Activated T-helper 17 cell treated with anti-CD3 and anti-CD28 coated beads, Interleukin-2, amount 50 U/mL, for 72 hours (primary cell): ENCODE data around the gene PLPPR5. TPM values are rescaled to one million over a fixed set of nuclear protein-coding genes. Genes with fewer than 3 reads are reported as not detected.
"Not testable (repeated sequence)": the region's sequence is repeated elsewhere in the genome, so short reads cannot be mapped to it uniquely, and the experiment has no call there.

Experiments
- ATAC-seq: fragments of 150-1000 bp; cut with Tn5 transposase; replicated peaks from 2 replicates; pipeline ENCODE4 v1.10.0; 2021; ENCODE audit warnings: mild to moderate bottlenecking, moderate library complexity
- H3K27ac Mint-ChIP-seq: one replicate; pipeline ENCODE4 v1.8.0; 2022; ENCODE audit warnings: mixed read lengths
- H3K27me3 Mint-ChIP-seq: one replicate; pipeline ENCODE4 v1.8.0; 2022; ENCODE audit warnings: mixed read lengths
- H3K36me3 Mint-ChIP-seq: one replicate; pipeline ENCODE4 v1.8.0; 2022; ENCODE audit warnings: low read depth, mild to moderate bottlenecking, mixed read lengths
- H3K4me1 Mint-ChIP-seq: one replicate; pipeline ENCODE4 v1.8.0; 2022; ENCODE audit warnings: mixed read lengths
- H3K4me3 Mint-ChIP-seq: one replicate; pipeline ENCODE4 v1.8.0; 2022; ENCODE audit warnings: mild to moderate bottlenecking, mixed read lengths
- H3K9me3 Mint-ChIP-seq: one replicate; pipeline ENCODE4 v1.8.0; 2022; ENCODE audit warnings: mixed read lengths
- total RNA-seq, 2 donors: library from RNA; stranded (reverse); gene quantifications; one replicate each; pipeline ENCODE4 v1.2.3, GENCODE V29; 2022

Gene PLPPR5, protein sequence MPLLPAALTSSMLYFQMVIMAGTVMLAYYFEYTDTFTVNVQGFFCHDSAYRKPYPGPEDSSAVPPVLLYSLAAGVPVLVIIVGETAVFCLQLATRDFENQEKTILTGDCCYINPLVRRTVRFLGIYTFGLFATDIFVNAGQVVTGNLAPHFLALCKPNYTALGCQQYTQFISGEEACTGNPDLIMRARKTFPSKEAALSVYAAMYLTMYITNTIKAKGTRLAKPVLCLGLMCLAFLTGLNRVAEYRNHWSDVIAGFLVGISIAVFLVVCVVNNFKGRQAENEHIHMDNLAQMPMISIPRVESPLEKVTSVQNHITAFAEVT
- total RNA-seq, result not detected

- H3K27me3 Mint-ChIP-seq, result peaks cover 46% of the 10 kb centered on the region
- H3K4me1 Mint-ChIP-seq, result no peaks in the 10 kb centered on the region
- H3K4me3 Mint-ChIP-seq, result peak within 1 kb of the TSS; percentile 61
- no peaks in the 10 kb centered on the region for H3K9me3 Mint-ChIP-seq
- no peaks in the 10 kb centered on the region for H3K36me3 Mint-ChIP-seq
- peak; percentile 28 for ATAC-seq
- H3K27ac Mint-ChIP-seq, result no peak within 1 kb of the TSS
Observed at GRCh38 chr1:99004861-99005442, at the start of gene PLPPR5. TSS of gene PLPPR5 (minus strand) at chr1:99004861. CDS start at chr1:99004671, 190 bp downstream.

- Mint-ChIP-seq H3K27me3 (no peaks in the 10 kb centered on the region), H3K9me3 (no peaks in the 10 kb centered on the region), H3K4me1 (no peaks in the 10 kb centered on the region), H3K27ac (no peak overlapping the region), H3K4me3 (no peak overlapping the region), H3K36me3 (no peaks in the 10 kb centered on the region)
- ATAC-seq, result no peak
Observed at GRCh38 chr1:99051611-99052283, 47.1 kb upstream of the PLPPR5 start.

GRCh38 chr1:99049745-99050144 lies 45.1 kb upstream of the PLPPR5 start:
- H3K36me3 Mint-ChIP-seq, result no peaks in the 10 kb centered on the region
- H3K27ac Mint-ChIP-seq, result no peak overlapping the region
- H3K4me3 Mint-ChIP-seq, result no peak overlapping the region
- H3K27me3 Mint-ChIP-seq, result no peaks in the 10 kb centered on the region
- H3K4me1 Mint-ChIP-seq, result no peaks in the 10 kb centered on the region
- no peaks in the 10 kb centered on the region for H3K9me3 Mint-ChIP-seq
- ATAC-seq, result no peak

DNA sequence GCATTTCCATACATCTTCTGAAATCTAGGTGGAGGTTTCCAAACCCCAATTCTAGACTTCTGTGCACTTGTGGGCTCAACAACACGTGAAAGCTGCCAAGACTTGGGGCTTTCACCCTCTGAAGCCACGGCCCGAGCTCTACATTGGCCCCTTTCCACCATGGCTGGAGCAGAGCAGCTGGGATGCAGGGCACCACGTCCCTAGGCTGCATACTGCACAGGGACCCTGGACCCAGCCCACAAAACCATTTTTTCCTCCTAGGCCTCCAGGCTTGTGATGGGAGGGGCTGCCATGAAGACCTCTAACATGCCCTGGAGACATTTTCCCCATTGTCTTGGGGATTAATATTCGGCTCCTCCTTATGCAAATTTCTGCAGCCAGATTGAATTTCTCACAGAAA lies 32.1 kb upstream of the PLPPR5 start:
- not testable (repeated sequence) for ATAC-seq, H3K36me3 Mint-ChIP-seq, H3K4me3 Mint-ChIP-seq, H3K27ac Mint-ChIP-seq, H3K4me1 Mint-ChIP-seq
- Mint-ChIP-seq H3K9me3 (peaks cover 31% of the 10 kb centered on the region), H3K27me3 (peaks cover 20% of the 10 kb centered on the region)

DNA sequence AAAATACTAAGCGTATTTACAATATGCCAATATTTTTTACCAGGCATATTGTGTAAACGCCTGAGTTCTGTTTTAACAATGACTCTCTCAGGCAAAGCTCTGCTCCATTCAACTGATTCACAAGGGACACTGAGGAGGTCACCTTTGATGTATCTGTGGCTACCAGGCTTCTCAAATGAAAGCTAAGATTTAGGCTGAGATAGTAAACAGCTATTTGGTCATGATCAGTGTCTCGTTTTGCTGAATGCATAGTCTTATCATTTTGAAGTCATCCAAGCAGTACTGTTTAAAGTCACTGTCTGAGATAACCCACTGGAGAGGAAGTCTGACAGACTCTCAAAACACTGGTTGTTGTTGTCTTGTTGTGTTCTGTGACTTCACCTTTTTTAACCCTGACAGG lies 13.7 kb upstream of the PLPPR5 start:
- ATAC-seq, result no peak
- H3K4me1 Mint-ChIP-seq, result no peaks in the 10 kb centered on the region
- H3K4me3 Mint-ChIP-seq, result no peak overlapping the region
- no peaks in the 10 kb centered on the region for H3K36me3 Mint-ChIP-seq
- H3K27me3 Mint-ChIP-seq, result peaks cover 6% of the 10 kb centered on the region
- H3K9me3 Mint-ChIP-seq, result no peaks in the 10 kb centered on the region
- H3K27ac Mint-ChIP-seq, result no peak overlapping the region

GRCh38 chr1:99017655-99018054 lies 13.0 kb upstream of the PLPPR5 start:
- no peaks in the 10 kb centered on the region for H3K9me3 Mint-ChIP-seq
- no peaks in the 10 kb centered on the region for H3K4me1 Mint-ChIP-seq
- ATAC-seq, result no peak
- no peak overlapping the region for H3K4me3 Mint-ChIP-seq
- no peak overlapping the region for H3K27ac Mint-ChIP-seq
- H3K27me3 Mint-ChIP-seq, result peaks cover 6% of the 10 kb centered on the region
- H3K36me3 Mint-ChIP-seq, result no peaks in the 10 kb centered on the region

DNA sequence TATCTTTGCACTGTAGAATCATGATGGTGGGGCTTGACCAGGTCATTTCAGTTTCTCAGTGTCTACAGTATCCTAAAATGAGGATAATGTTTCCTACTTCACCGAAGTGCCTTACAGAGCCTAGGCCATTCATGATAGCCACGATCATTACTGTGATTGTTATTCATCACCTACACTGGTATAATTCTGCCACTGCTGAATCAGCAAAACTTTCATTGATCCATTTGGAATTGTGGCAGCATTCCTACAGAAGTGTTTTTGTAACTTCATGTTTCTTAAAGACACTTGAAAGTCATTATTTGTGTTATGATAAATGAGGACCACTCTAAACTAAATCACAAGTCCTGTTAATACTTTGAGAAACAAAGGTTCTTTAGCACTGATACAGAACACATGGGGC lies 6.0 kb upstream of the PLPPR5 start:
- H3K27me3 Mint-ChIP-seq, result peaks cover 16% of the 10 kb centered on the region
- no peaks in the 10 kb centered on the region for H3K4me1 Mint-ChIP-seq
- H3K9me3 Mint-ChIP-seq, result no peaks in the 10 kb centered on the region
- H3K27ac Mint-ChIP-seq, result no peak overlapping the region
- H3K4me3 Mint-ChIP-seq, result no peak overlapping the region
- H3K36me3 Mint-ChIP-seq, result no peaks in the 10 kb centered on the region
- no peak for ATAC-seq

- Mint-ChIP-seq H3K36me3 (no peaks in the 10 kb centered on the region), H3K27me3 (peaks cover 33% of the 10 kb centered on the region), H3K4me1 (no peaks in the 10 kb centered on the region), H3K9me3 (no peaks in the 10 kb centered on the region), H3K27ac (no peak overlapping the region), H3K4me3 (no peak overlapping the region)
- ATAC-seq, result no peak
Observed at GRCh38 chr1:99007366-99007765, 2.7 kb upstream of the PLPPR5 start.

GRCh38 chr1:99005537-99005942 lies 879 bp upstream of the PLPPR5 start:
- H3K36me3 Mint-ChIP-seq, result no peaks in the 10 kb centered on the region
- peak overlapping the region; percentile 61 for H3K4me3 Mint-ChIP-seq
- peaks cover 43% of the 10 kb centered on the region for H3K27me3 Mint-ChIP-seq
- ATAC-seq, result no peak
- H3K9me3 Mint-ChIP-seq, result no peaks in the 10 kb centered on the region
- no peak overlapping the region for H3K27ac Mint-ChIP-seq
- no peaks in the 10 kb centered on the region for H3K4me1 Mint-ChIP-seq

- no peaks in the 10 kb centered on the region for H3K36me3 Mint-ChIP-seq
- H3K27ac Mint-ChIP-seq, result no peak overlapping the region
- peak overlapping the region; percentile 44 for H3K4me3 Mint-ChIP-seq
- H3K4me1 Mint-ChIP-seq, result no peaks in the 10 kb centered on the region
- H3K27me3 Mint-ChIP-seq, result peaks cover 51% of the 10 kb centered on the region
- H3K9me3 Mint-ChIP-seq, result no peaks in the 10 kb centered on the region
- peak; percentile 70 for ATAC-seq
Observed at GRCh38 chr1:99004254-99004860, 304 bp downstream of the PLPPR5 start.

DNA sequence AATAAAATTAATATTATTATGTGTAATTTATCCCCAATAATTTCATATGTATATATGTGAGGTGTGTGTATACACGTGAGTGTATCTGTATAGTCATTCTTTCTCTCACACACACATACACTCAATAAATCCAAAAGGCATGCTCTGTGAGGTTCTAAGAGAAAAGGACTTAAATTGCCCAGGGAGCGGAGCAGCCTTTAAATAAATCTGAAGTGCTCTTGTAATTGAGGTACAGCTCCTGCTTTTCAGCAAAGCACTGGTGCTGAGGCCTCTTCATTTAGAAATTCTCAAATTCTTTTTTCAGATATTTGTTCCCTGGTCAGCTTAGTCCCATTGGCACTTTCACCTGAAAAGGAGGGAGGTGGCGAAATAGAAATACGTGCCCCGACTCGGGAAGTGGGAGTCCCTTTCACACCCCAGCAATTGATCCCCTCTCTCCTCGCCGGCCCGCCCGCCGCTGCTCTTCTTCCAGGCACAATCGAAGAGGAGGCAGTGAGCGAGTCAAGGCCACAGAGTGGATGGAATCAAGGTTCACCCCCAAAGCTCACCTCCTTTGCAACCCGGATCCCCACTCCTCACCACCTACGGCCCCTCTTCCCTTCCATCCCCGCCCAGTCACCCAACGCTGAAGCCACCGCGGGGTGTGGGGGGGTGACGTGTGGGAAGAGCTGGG lies 944 bp downstream of the PLPPR5 start:
- no peaks in the 10 kb centered on the region for H3K9me3 Mint-ChIP-seq
- H3K27ac Mint-ChIP-seq, result no peak overlapping the region
- H3K36me3 Mint-ChIP-seq, result no peaks in the 10 kb centered on the region
- no peak for ATAC-seq
- peaks cover 52% of the 10 kb centered on the region for H3K27me3 Mint-ChIP-seq
- peak overlapping the region; percentile 44 for H3K4me3 Mint-ChIP-seq
- H3K4me1 Mint-ChIP-seq, result no peaks in the 10 kb centered on the region

GRCh38 chr1:98992844-98993243 lies 11.8 kb downstream of the PLPPR5 start:
- Mint-ChIP-seq H3K4me3 (no peak overlapping the region), H3K27ac (no peak overlapping the region), H3K4me1 (peaks cover 5% of the 10 kb centered on the region), H3K27me3 (peaks cover 3% of the 10 kb centered on the region), H3K36me3 (no peaks in the 10 kb centered on the region), H3K9me3 (no peaks in the 10 kb centered on the region)
- no peak for ATAC-seq

DNA sequence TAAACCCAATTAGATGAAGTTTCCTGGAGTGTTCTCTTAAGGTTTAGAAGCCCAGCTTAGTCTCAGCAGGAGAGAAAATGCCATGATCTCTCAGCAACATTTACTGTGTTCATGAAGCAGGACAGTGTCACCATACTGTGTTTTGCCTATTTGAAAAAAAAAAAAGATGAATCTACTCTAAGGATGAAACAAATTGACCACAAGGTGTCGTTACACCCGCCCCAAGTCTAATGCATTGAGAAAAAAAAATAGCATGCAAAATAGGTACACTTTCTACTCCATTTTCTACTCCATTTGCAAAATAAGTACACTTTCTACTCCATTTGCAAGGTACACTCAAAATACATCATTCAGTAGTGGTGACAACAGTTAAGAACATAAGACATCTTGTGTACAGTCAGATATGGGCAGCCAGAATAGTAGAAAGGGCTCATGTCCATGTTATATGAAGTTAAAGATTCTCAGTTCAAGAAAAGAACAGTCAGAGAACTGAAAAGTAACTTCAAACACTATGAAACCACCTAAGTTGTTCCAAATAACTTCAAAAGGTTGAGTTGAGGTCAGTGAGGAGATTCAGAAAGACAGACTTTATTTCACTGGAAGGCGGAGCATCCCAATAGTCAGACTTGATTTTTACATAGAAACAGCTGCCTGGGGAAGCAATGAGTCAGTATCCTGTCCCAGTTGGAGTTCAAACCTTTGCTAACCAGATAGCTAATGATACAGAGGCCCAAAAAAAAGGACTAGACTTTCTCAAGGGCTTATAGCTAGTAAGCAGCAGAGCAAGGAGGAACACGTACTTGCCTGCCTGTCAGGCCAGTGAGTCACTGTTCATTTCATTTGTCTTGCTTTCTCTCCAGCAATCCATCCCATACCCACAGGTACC lies 13.3 kb downstream of the PLPPR5 start:
- peak; percentile 88 for ATAC-seq
- Mint-ChIP-seq H3K9me3 (no peaks in the 10 kb centered on the region), H3K36me3 (no peaks in the 10 kb centered on the region), H3K4me3 (peak overlapping the region; percentile 15), H3K4me1 (peaks cover 5% of the 10 kb centered on the region), H3K27me3 (no peaks in the 10 kb centered on the region), H3K27ac (peak overlapping the region; percentile 42)

GRCh38 chr1:98989556-98989907 lies 15.1 kb downstream of the PLPPR5 start:
- Mint-ChIP-seq H3K27ac (no peak overlapping the region), H3K36me3 (no peaks in the 10 kb centered on the region), H3K27me3 (no peaks in the 10 kb centered on the region), H3K4me1 (peaks cover 5% of the 10 kb centered on the region), H3K4me3 (no peak overlapping the region), H3K9me3 (no peaks in the 10 kb centered on the region)
- no peak for ATAC-seq
